IMR-90 (cell line): ENCODE data around the gene BST1. TPM values are rescaled to one million over a fixed set of nuclear protein-coding genes. Genes with fewer than 3 reads are reported as not detected.

ENCODE experiments used
- ATAC-seq: fragments of 200-7000 bp; cut with Tn5 transposase; 2 replicates; pipeline ENCODE4 v1.9.1; 2020; ENCODE audit warnings: low read depth, mild to moderate bottlenecking, moderate library complexity
- BruUV-seq: library from RNA; stranded (reverse); fragments of 400-500 nt; replicated peaks from 2 replicates; lab custom pipeline; 2021; lab: Mats Ljungman, UMichigan
- CTCF ChIA-PET: fragments of 300-600 bp; formaldehyde crosslinking; extraction: SDS; loops from one replicate; lab custom pipeline; 2021; ENCODE audit warnings: antibody characterized with exemption; lab: Yijun Ruan, JAX
- POLR2A ChIA-PET: fragments of 300-600 bp; sonication (Branson Sonifier 250); formaldehyde crosslinking; loops from one replicate; lab custom pipeline; 2022; ENCODE audit warnings: antibody characterized with exemption; ENCODE audit not compliant: unreplicated experiment; lab: Charles Lee
- DNase-seq: peaks from one replicate; pipeline ENCODE4 v3.0.0; 2013
- H2AFZ ChIP-seq: replicated peaks from 2 replicates; pipeline ENCODE3; 2013; ENCODE audit warnings: low read length, mild to moderate bottlenecking; ENCODE audit not compliant: poor library complexity
- H2AK5ac ChIP-seq: 2 replicates; pipeline ENCODE4 v1.6.1; 2013; ENCODE audit warnings: low read depth, low read length, inconsistent platforms
- H2AK9ac ChIP-seq: replicated peaks from 2 replicates; pipeline ENCODE3; 2013; ENCODE audit warnings: mild to moderate bottlenecking, low read depth, low read length, moderate library complexity; ENCODE audit not compliant: poor library complexity
- H2BK120ac ChIP-seq: 2 replicates; pipeline ENCODE4 v1.6.1; 2013; ENCODE audit warnings: low read depth, low read length, inconsistent platforms
- H2BK15ac ChIP-seq: 3 replicates; pipeline ENCODE4 v1.6.1; 2013; ENCODE audit warnings: low read depth, low read length, inconsistent platforms
- H2BK20ac ChIP-seq: 2 replicates; pipeline ENCODE4 v1.6.1; 2013; ENCODE audit warnings: low read depth, mild to moderate bottlenecking, inconsistent platforms, low read length, moderate library complexity
- H2BK5ac ChIP-seq: 2 replicates; pipeline ENCODE4 v1.6.1; 2013; ENCODE audit warnings: mild to moderate bottlenecking, low read depth, low read length, inconsistent platforms; ENCODE audit not compliant: poor library complexity, severe bottlenecking
- H3K14ac ChIP-seq: replicated peaks from 2 replicates; pipeline ENCODE4 v1.6.1; 2013; ENCODE audit warnings: low read depth, low read length, inconsistent platforms
- H3K18ac ChIP-seq: 2 replicates; pipeline ENCODE4 v1.6.1; 2013; ENCODE audit warnings: low read depth, low read length, control low read depth
- H3K23ac ChIP-seq: 2 replicates; pipeline ENCODE4 v1.6.1; 2013; ENCODE audit warnings: low read depth, low read length, inconsistent platforms
- H3K27ac ChIP-seq: 2 replicates; pipeline ENCODE4 v1.5.1; 2013; ENCODE audit warnings: mild to moderate bottlenecking, control low read depth, low read length; ENCODE audit not compliant: insufficient read depth
- H3K27me3 ChIP-seq: 2 replicates; pipeline ENCODE4 v1.6.1; 2013; ENCODE audit warnings: low read length; ENCODE audit not compliant: control insufficient read depth, insufficient read depth
- H3K36me3 ChIP-seq: 2 replicates; pipeline ENCODE4 v1.6.1; 2013; ENCODE audit warnings: low read length, mixed read lengths; ENCODE audit not compliant: control insufficient read depth, insufficient read depth
- H3K4ac ChIP-seq: 2 replicates; pipeline ENCODE4 v1.6.1; 2013; ENCODE audit warnings: low read depth, low read length, inconsistent platforms
- H3K4me1 ChIP-seq: 2 replicates; pipeline ENCODE4 v1.6.1; 2013; ENCODE audit warnings: low read length, mixed read lengths; ENCODE audit not compliant: control insufficient read depth, insufficient read depth
- H3K4me2 ChIP-seq: 2 replicates; pipeline ENCODE4 v1.6.1; 2013; ENCODE audit warnings: low read depth, mild to moderate bottlenecking, control low read depth, low read length, moderate library complexity
- H3K4me3 ChIP-seq: 2 replicates; pipeline ENCODE4 v1.5.1; 2013; ENCODE audit warnings: low read depth, mild to moderate bottlenecking, control low read depth, low read length, moderate library complexity; ENCODE audit not compliant: insufficient read depth
- H3K56ac ChIP-seq: 2 replicates; pipeline ENCODE4 v1.6.1; 2013; ENCODE audit warnings: low read length, inconsistent platforms; ENCODE audit not compliant: insufficient read depth; ENCODE audit errors: extremely low read depth
- H3K79me1 ChIP-seq, 2 experiments: 2 replicates each; pipeline ENCODE4 v1.6.1; 2013; ENCODE audit warnings: low read length in 2 of 2, inconsistent platforms in 1 of 2, low read depth in 1 of 2
- H3K9ac ChIP-seq: 2 replicates; pipeline ENCODE4 v1.6.1; 2013; ENCODE audit warnings: low read depth, low read length, control low read depth
- H3K9me1 ChIP-seq: 2 replicates; pipeline ENCODE4 v1.6.1; 2013; ENCODE audit warnings: low read length, inconsistent platforms; ENCODE audit not compliant: insufficient read depth
- H3K9me3 ChIP-seq: 2 replicates; pipeline ENCODE4 v1.6.1; 2013; ENCODE audit warnings: low read length; ENCODE audit not compliant: control insufficient read depth, insufficient read depth
- H4K20me1 ChIP-seq: 2 replicates; pipeline ENCODE4 v1.6.1; 2013; ENCODE audit warnings: low read length, inconsistent platforms; ENCODE audit not compliant: insufficient read depth
- H4K5ac ChIP-seq: 2 replicates; pipeline ENCODE4 v1.6.1; 2013; ENCODE audit warnings: mild to moderate bottlenecking, low read depth, low read length, control low read depth
- H4K8ac ChIP-seq, 2 experiments: 2 replicates each; pipeline ENCODE4 v1.6.1; 2013; ENCODE audit warnings: low read depth in 2 of 2, low read length in 2 of 2, control low read depth in 1 of 2, inconsistent platforms in 1 of 2
- H4K91ac ChIP-seq: 2 replicates; pipeline ENCODE4 v1.6.1; 2013; ENCODE audit warnings: low read depth, low read length, inconsistent platforms; ENCODE audit not compliant: insufficient read depth
- BHLHE40 ChIP-seq: fragments of 150-350 bp; IDR thresholded peaks from 2 replicates; pipeline ENCODE4 v1.6.1; 2016; ENCODE audit warnings: mild to moderate bottlenecking, low read depth, low read length
- CEBPB ChIP-seq: IDR thresholded peaks from 2 replicates; pipeline ENCODE4 v1.6.1; 2012; ENCODE audit warnings: low read depth, low read length, improper control_type of control experiment
- CHD1 ChIP-seq: IDR thresholded peaks from 2 replicates; pipeline ENCODE4 v1.6.1; 2012; ENCODE audit warnings: low read depth, low read length, improper control_type of control experiment
- MAFK ChIP-seq: IDR thresholded peaks from 2 replicates; pipeline ENCODE4 v1.6.1; 2012; ENCODE audit warnings: low read depth, low read length, improper control_type of control experiment
- NFE2L2 ChIP-seq: fragments of 150-350 bp; IDR thresholded peaks from 2 replicates; pipeline ENCODE4 v1.6.1; 2016; ENCODE audit warnings: low read depth, mild to moderate bottlenecking, low read length
- POLR2A ChIP-seq: IDR thresholded peaks from 2 replicates; pipeline ENCODE4 v1.6.1; 2012; ENCODE audit warnings: mild to moderate bottlenecking, low read depth, low read length
- RAD21 ChIP-seq: IDR thresholded peaks from 2 replicates; pipeline ENCODE4 v1.6.1; 2012; ENCODE audit warnings: low read length, improper control_type of control experiment
- RCOR1 ChIP-seq: IDR thresholded peaks from 2 replicates; pipeline ENCODE4 v1.6.1; 2012; ENCODE audit warnings: mild to moderate bottlenecking, low read length, improper control_type of control experiment; ENCODE audit not compliant: insufficient replicate concordance
- SMC3 ChIP-seq: fragments of 150-350 bp; IDR thresholded peaks from 2 replicates; pipeline ENCODE4 v1.6.1; 2016; ENCODE audit warnings: low read depth, mild to moderate bottlenecking, antibody characterized with exemption, low read length, moderate library complexity
- WGBS, 2 experiments: methylation state at CpG; one replicate each; pipeline versions ENCODE4 v1.1.5 to v1.1.7; 2013; ENCODE audit warnings: missing lambda C conversion rate in 2 of 2; ENCODE audit not compliant: insufficient read length in 1 of 2; ENCODE audit errors: extremely low coverage in 2 of 2; 5-methylcytosine and 5-hydroxymethylcytosine counted together
- dilution Hi-C: fragments of 300-500 bp; cut with HindIII; formaldehyde crosslinking; loops from one replicate; pipeline ENCODE4 v1.14.3; 2018; ENCODE audit warnings: low sequenced_read_pairs; ENCODE audit not compliant: unreplicated experiment
- in situ Hi-C: fragments of 300-500 bp; cut with MboI; formaldehyde crosslinking; loops from 3 replicates; pipeline ENCODE4 v1.14.3; 2019; ENCODE audit warnings: low sequenced_read_pairs, inconsistent platforms, mixed read lengths
- intact Hi-C: fragments of 100-400 bp; cut with micrococcal nuclease; formaldehyde crosslinking; loops from 2 replicates; pipeline ENCODE4 v1.10.0; 2022
- polyA plus RNA-seq, 3 experiments: library from polyadenylated mRNA; depleted of rRNA; stranded (reverse); fragments of >200 nt; gene quantifications; 2 replicates each; pipeline ENCODE4 v1.2.3, GENCODE V29; 2012; ENCODE audit warnings: low replicate concordance in 1 of 3
- total RNA-seq: library from RNA; depleted of rRNA; stranded (reverse); fragments of >200 nt; gene quantifications from 2 replicates; pipeline ENCODE4 v1.2.3, GENCODE V29; 2012
- TF ChIP-seq, protein P1 (sequence below): fragments of 150-350 bp; IDR thresholded peaks from 2 replicates; pipeline ENCODE4 v1.6.1; 2017; ENCODE audit warnings: mild to moderate bottlenecking, antibody characterized with exemption, low read length, low read depth

BST1 gene
- total and polyA plus RNA-seq, 2 of the 4 experiments (the other 2 are of a cell fraction), result 6.6 to 11.1 TPM

DNA sequence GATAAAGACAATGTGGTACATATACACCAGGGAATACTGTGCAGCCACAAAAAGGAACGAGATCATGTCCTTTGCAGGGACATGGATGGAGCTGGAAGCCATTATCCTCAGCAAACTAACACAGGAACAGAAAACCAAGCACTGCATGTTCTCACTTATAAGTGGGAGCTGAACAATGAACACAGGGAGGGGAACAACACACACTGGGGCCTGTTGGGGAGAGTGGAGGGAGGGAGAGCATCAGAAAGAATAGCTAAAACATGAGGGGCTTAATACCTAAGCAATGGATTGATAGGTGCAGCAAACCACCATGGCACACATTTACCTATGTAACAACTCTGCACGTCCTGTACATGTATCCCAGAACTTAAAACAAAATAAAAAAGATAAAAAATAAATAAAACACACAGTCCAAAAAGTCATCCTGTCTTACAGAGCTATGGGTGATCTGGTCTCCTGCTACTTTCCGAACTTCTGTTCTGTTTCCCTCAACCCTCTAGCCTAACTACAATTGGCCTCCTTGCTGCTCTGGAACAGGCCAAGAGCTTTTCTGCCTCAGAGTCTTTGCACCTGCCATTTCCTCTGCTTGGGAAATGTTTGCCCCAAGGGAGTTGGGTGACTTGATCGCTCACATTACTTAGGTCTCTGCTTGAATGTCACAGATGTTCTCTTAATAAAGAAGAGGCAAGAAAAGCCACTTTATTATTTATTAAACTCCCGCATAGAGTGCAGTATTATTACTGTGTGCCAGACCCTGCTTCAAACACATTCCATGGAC is 74.2 kb downstream of the BST1 start:
- Histone ChIP-seq H3K4me2 (no peak overlapping the region), H3K4ac (no peak overlapping the region), H3K27me3 (peaks cover 60% of the 10 kb centered on the region), H3K18ac (no peak overlapping the region), H4K91ac (no peak overlapping the region), H3K36me3 (no peaks in the 10 kb centered on the region), H3K14ac (no peak overlapping the region), H3K79me1 (no peaks in the 10 kb centered on the region), H2AK5ac (no peak overlapping the region), H2BK120ac (no peak overlapping the region), H3K4me3 (no peak overlapping the region), H2BK5ac (no peak overlapping the region), H4K8ac (no peak overlapping the region), H3K9ac (no peak overlapping the region), H4K20me1 (no peaks in the 10 kb centered on the region), H2BK20ac (no peak overlapping the region), H3K27ac (no peak overlapping the region), H4K5ac (no peak overlapping the region), H3K9me3 (no peaks in the 10 kb centered on the region), H3K56ac (no peak overlapping the region), H2AK9ac (no peak overlapping the region), H3K23ac (no peak overlapping the region), H2AFZ (no peak overlapping the region), H2BK15ac (no peak overlapping the region), H3K4me1 (no peaks in the 10 kb centered on the region; the same call in 1 of the 2 replicates), H3K9me1 (no peaks in the 10 kb centered on the region)
- dilution Hi-C loops (no loop called here), in situ Hi-C loops (no loop called here), intact Hi-C loops (no loop called here)
- WGBS, 2 experiments, result no CpG with 5 or more reads among the region's 5 CpGs
- no TSS peak for BruUV-seq
- DNase-seq (no peak), ATAC-seq (no peak)
- ChIA-PET CTCF (no interaction called here), POLR2A (no interaction called here)
- no peak for TF ChIP-seq RCOR1
- no peak for TF ChIP-seq BHLHE40
- no peak for TF ChIP-seq CEBPB
- TF ChIP-seq, protein P1, sequence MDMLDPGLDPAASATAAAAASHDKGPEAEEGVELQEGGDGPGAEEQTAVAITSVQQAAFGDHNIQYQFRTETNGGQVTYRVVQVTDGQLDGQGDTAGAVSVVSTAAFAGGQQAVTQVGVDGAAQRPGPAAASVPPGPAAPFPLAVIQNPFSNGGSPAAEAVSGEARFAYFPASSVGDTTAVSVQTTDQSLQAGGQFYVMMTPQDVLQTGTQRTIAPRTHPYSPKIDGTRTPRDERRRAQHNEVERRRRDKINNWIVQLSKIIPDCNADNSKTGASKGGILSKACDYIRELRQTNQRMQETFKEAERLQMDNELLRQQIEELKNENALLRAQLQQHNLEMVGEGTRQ, result no peak
- TF ChIP-seq NFE2L2, result no peak
- TF ChIP-seq MAFK, result no peak
- no peak for TF ChIP-seq SMC3
- no peak for TF ChIP-seq POLR2A
- TF ChIP-seq CHD1, result no peak
- TF ChIP-seq RAD21, result no peak
